Panc1 (cell line): ENCODE results near the gene TP53I11.

Experiments used
- CTCF ChIP-seq: fragments of 450-650 bp; IDR thresholded peaks from 2 replicates; pipeline ENCODE4 v1.5.1; 2017; ENCODE audit warnings: mild to moderate bottlenecking
- POLR2AphosphoS5 ChIP-seq: IDR thresholded peaks from 2 replicates; pipeline ENCODE4 v1.6.1; 2012; ENCODE audit warnings: mild to moderate bottlenecking, low read depth, low read length, moderate library complexity
- SIN3A ChIP-seq: IDR thresholded peaks from 2 replicates; pipeline ENCODE4 v1.6.1; 2012; ENCODE audit warnings: low read depth, mild to moderate bottlenecking, low read length, moderate library complexity, borderline replicate concordance; ENCODE audit not compliant: insufficient read depth
- TCF7L2 ChIP-seq: IDR thresholded peaks from 2 replicates; pipeline ENCODE4 v1.6.1; 2011; ENCODE audit warnings: mild to moderate bottlenecking, low read depth, low read length, inconsistent platforms
- TF ChIP-seq, protein P1 (sequence below), 2 experiments: IDR thresholded peaks; 2 replicates each; pipeline ENCODE4 v1.6.1; 2011 to 2012; ENCODE audit warnings: low read depth in 2 of 2, control low read depth in 1 of 2, low read length in 1 of 2, mild to moderate bottlenecking in 1 of 2, moderate library complexity in 1 of 2; ENCODE audit not compliant: insufficient read depth in 1 of 2

DNA sequence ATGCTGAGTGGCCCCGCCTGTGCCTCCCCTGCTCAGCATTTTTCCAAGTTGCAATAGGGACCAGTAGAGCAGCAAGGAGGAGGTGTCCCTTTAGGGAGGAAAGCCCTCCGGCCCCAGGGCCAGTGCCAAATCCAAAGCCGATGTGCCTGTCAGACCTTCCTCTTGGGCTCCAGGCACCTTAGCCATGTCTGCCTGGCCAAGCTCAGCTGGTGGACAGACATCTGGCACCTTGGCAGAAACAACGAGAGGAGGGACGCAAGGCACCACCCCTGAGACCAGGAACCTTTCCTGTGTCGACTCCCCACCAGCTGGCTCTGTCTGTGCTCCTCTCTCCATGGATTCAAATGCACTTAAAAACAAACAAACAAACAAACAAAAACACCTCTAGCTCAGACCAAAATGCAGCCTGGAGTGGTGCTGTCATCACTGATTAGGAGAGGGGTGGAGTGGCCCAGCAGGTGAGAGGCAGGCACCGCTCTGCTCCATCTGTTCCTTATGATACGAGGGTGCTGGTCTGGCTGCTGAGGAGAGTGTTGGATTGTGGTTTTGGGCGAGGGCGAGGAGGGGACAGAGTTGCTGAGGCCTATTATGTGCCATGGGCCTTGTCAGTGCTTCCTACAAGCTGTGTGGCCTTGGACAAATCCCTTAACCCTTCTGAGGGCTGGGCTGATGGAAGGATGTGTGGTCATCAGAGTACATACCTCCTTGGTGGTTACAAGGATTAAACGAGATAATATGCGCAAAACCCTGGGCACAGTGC is 46.2 kb downstream of the TP53I11 start:
- TF ChIP-seq CTCF, result no peak
- no peak for TF ChIP-seq POLR2AphosphoS5
- TF ChIP-seq, protein P1, sequence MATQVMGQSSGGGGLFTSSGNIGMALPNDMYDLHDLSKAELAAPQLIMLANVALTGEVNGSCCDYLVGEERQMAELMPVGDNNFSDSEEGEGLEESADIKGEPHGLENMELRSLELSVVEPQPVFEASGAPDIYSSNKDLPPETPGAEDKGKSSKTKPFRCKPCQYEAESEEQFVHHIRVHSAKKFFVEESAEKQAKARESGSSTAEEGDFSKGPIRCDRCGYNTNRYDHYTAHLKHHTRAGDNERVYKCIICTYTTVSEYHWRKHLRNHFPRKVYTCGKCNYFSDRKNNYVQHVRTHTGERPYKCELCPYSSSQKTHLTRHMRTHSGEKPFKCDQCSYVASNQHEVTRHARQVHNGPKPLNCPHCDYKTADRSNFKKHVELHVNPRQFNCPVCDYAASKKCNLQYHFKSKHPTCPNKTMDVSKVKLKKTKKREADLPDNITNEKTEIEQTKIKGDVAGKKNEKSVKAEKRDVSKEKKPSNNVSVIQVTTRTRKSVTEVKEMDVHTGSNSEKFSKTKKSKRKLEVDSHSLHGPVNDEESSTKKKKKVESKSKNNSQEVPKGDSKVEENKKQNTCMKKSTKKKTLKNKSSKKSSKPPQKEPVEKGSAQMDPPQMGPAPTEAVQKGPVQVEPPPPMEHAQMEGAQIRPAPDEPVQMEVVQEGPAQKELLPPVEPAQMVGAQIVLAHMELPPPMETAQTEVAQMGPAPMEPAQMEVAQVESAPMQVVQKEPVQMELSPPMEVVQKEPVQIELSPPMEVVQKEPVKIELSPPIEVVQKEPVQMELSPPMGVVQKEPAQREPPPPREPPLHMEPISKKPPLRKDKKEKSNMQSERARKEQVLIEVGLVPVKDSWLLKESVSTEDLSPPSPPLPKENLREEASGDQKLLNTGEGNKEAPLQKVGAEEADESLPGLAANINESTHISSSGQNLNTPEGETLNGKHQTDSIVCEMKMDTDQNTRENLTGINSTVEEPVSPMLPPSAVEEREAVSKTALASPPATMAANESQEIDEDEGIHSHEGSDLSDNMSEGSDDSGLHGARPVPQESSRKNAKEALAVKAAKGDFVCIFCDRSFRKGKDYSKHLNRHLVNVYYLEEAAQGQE (IDR thresholded peaks at IDR 0.05; ENCODE audit: insufficient read depth in 1 of 2, low read depth in 2 of 2, low read length in 1 of 2), result no peak
- TF ChIP-seq SIN3A, result no peak
- TF ChIP-seq TCF7L2, result no peak
